ENCODE results near the gene UMAD1. TPM values are rescaled to one million over a fixed set of nuclear protein-coding genes. Genes with fewer than 3 reads are reported as not detected.

UMAD1 gene
- total and polyA plus RNA-seq, 2 experiments from 2014 or later, result 8.4 to 12.4 TPM

DNA sequence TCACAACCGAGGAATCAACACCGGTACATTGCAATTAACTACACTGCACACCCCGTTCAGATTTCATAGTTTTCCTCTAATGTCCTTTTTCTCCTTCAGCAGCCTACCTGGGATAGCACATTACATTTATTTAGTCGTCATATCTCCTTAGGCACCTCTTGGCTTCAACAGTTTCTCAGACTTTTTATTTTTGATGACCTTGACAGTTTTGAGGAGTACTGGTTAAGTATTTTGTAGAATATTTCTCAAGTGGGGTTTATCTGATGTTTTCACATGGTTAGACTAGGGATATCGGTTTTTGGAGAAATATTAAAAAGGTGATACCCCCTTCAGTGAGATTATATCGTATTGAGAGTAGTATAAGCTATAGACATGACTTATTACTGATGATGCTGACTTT, 241.0 kb downstream of the UMAD1 start (continued):
- TF ChIP-seq, protein P1, sequence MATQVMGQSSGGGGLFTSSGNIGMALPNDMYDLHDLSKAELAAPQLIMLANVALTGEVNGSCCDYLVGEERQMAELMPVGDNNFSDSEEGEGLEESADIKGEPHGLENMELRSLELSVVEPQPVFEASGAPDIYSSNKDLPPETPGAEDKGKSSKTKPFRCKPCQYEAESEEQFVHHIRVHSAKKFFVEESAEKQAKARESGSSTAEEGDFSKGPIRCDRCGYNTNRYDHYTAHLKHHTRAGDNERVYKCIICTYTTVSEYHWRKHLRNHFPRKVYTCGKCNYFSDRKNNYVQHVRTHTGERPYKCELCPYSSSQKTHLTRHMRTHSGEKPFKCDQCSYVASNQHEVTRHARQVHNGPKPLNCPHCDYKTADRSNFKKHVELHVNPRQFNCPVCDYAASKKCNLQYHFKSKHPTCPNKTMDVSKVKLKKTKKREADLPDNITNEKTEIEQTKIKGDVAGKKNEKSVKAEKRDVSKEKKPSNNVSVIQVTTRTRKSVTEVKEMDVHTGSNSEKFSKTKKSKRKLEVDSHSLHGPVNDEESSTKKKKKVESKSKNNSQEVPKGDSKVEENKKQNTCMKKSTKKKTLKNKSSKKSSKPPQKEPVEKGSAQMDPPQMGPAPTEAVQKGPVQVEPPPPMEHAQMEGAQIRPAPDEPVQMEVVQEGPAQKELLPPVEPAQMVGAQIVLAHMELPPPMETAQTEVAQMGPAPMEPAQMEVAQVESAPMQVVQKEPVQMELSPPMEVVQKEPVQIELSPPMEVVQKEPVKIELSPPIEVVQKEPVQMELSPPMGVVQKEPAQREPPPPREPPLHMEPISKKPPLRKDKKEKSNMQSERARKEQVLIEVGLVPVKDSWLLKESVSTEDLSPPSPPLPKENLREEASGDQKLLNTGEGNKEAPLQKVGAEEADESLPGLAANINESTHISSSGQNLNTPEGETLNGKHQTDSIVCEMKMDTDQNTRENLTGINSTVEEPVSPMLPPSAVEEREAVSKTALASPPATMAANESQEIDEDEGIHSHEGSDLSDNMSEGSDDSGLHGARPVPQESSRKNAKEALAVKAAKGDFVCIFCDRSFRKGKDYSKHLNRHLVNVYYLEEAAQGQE (IDR thresholded peaks at IDR 0.05; ENCODE audit: unreplicated experiment), result no peak
- no peak for TF ChIP-seq JUNB (IDR thresholded peaks at IDR 0.05; ENCODE audit: unreplicated experiment)
- TF ChIP-seq CREB1 (CRISPR knock-in tag; IDR thresholded peaks at IDR 0.05; ENCODE audit: low read depth), result no peak
- TF ChIP-seq POLR2AphosphoS5 (IDR thresholded peaks at IDR 0.05; ENCODE audit: low read depth), result no peak
- no peak for TF ChIP-seq NANOG (IDR thresholded peaks at IDR 0.05; ENCODE audit: borderline replicate concordance)
- TF ChIP-seq ZNF114 (CRISPR knock-in tag; IDR thresholded peaks at IDR 0.05), result no peak
- TF ChIP-seq, protein P2, sequence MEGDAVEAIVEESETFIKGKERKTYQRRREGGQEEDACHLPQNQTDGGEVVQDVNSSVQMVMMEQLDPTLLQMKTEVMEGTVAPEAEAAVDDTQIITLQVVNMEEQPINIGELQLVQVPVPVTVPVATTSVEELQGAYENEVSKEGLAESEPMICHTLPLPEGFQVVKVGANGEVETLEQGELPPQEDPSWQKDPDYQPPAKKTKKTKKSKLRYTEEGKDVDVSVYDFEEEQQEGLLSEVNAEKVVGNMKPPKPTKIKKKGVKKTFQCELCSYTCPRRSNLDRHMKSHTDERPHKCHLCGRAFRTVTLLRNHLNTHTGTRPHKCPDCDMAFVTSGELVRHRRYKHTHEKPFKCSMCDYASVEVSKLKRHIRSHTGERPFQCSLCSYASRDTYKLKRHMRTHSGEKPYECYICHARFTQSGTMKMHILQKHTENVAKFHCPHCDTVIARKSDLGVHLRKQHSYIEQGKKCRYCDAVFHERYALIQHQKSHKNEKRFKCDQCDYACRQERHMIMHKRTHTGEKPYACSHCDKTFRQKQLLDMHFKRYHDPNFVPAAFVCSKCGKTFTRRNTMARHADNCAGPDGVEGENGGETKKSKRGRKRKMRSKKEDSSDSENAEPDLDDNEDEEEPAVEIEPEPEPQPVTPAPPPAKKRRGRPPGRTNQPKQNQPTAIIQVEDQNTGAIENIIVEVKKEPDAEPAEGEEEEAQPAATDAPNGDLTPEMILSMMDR (conservative IDR thresholded peaks at IDR 0.05; ENCODE audit: low read depth in 2 of 2), result no peak
- TF ChIP-seq, protein P3, sequence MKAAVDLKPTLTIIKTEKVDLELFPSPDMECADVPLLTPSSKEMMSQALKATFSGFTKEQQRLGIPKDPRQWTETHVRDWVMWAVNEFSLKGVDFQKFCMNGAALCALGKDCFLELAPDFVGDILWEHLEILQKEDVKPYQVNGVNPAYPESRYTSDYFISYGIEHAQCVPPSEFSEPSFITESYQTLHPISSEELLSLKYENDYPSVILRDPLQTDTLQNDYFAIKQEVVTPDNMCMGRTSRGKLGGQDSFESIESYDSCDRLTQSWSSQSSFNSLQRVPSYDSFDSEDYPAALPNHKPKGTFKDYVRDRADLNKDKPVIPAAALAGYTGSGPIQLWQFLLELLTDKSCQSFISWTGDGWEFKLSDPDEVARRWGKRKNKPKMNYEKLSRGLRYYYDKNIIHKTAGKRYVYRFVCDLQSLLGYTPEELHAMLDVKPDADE (IDR thresholded peaks at IDR 0.05), result no peak
- no peak for TF ChIP-seq ZNF331 (CRISPR knock-in tag; IDR thresholded peaks at IDR 0.05; ENCODE audit: low read depth)
- TF ChIP-seq STAT1 (IDR thresholded peaks at IDR 0.05; ENCODE audit: unreplicated experiment), result no peak
- no peak for TF ChIP-seq EZH2phosphoT487 (IDR thresholded peaks at IDR 0.05; ENCODE audit: unreplicated experiment)

DNA sequence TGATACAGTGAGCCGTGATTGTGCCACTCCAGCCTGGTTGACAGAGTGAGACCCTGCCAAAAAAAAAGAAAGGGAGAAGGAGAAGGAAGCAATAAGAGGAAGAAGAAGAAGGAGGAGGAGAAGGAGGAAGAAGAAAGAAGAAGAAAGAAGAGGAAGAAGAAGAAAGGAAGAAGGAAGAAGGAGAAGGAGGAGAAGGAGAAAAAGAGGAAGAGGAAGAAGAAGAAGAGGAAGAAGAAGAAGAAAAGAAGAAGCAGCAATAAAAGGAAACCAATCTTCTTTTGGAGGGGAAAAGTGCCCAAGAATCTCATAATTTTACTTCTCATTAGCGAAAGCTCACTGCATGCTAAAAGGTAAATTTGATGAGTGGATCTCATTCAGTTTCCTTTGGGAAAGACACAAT, 242.3 kb downstream of the UMAD1 start:
- Histone ChIP-seq H3F3A (replicated peaks; ENCODE audit: low read depth) (no peaks in the 10 kb centered on the region), H2AFZ (no peak overlapping the region), H3K27me3 (ENCODE audit: insufficient read depth) (no peaks in the 10 kb centered on the region), H3K27ac (ENCODE audit: low read depth) (no peak overlapping the region), H3K4me2 (no peak overlapping the region), H3K9me2 (ENCODE audit: insufficient read depth) (no peaks in the 10 kb centered on the region), H3K4me3 (no peak overlapping the region), H3K36me3 (ENCODE audit: insufficient read depth) (no peaks in the 10 kb centered on the region), H3K79me2 (replicated peaks; ENCODE audit: insufficient read depth) (no peaks in the 10 kb centered on the region), H3K4me1 (ENCODE audit: insufficient read depth) (no peaks in the 10 kb centered on the region), H4K20me1 (replicated peaks; ENCODE audit: insufficient read depth) (no peaks in the 10 kb centered on the region)
- ATAC-seq (no peak), DNase-seq (ENCODE audit: low spot score) (no peak)
- Mint-ChIP-seq H3K27ac (no peak overlapping the region), H3K4me1 (no peaks in the 10 kb centered on the region), H3K4me3 (no peak overlapping the region), H3K36me3 (ENCODE audit: low read depth) (no peaks in the 10 kb centered on the region), H3K9me3 (no peaks in the 10 kb centered on the region), H3K27me3 (ENCODE audit: insufficient read depth, low read depth, poor library complexity) (no peaks in the 10 kb centered on the region)
- TF ChIP-seq JUNB (IDR thresholded peaks at IDR 0.05; ENCODE audit: unreplicated experiment) (no peak), POLR2AphosphoS5 (IDR thresholded peaks at IDR 0.05; ENCODE audit: low read depth) (no peak), EZH2 (IDR thresholded peaks at IDR 0.05; ENCODE audit: low read depth, unreplicated experiment) (no peak), CREB1 (CRISPR knock-in tag; IDR thresholded peaks at IDR 0.05; ENCODE audit: low read depth) (no peak), EZH2phosphoT487 (IDR thresholded peaks at IDR 0.05; ENCODE audit: unreplicated experiment) (no peak), NANOG (IDR thresholded peaks at IDR 0.05; ENCODE audit: borderline replicate concordance) (no peak), ZNF114 (CRISPR knock-in tag; IDR thresholded peaks at IDR 0.05) (no peak)
- TF ChIP-seq, protein P2 (conservative IDR thresholded peaks at IDR 0.05; ENCODE audit: low read depth in 2 of 2), result no peak
- TF ChIP-seq, protein P1 (IDR thresholded peaks at IDR 0.05; ENCODE audit: unreplicated experiment), result no peak
- TF ChIP-seq, protein P3 (IDR thresholded peaks at IDR 0.05), result no peak
